Esophagus squamous epithelium (tissue), 4 donors: ENCODE measurements around the gene ZNF687.

ENCODE experiments used
- POLR2A ChIP-seq, 4 donors: fragments of 450-650 bp; IDR thresholded peaks; one replicate each; pipeline ENCODE4 v1.6.1; 2017; ENCODE audit warnings: antibody characterized with exemption in 4 of 4, mild to moderate bottlenecking in 4 of 4, moderate library complexity in 3 of 4
- TF ChIP-seq, protein P1 (sequence below), 6 experiments: fragments of 450-650 bp in 4 of 6; fragments of 200-600 bp in 2 of 6; sonication (generic) in 2 of 6; IDR thresholded peaks; one replicate each; pipeline ENCODE4 v1.5.1; 2016 to 2019; ENCODE audit warnings: antibody characterized with exemption in 6 of 6, mild to moderate bottlenecking in 4 of 6, moderate library complexity in 4 of 6

DNA sequence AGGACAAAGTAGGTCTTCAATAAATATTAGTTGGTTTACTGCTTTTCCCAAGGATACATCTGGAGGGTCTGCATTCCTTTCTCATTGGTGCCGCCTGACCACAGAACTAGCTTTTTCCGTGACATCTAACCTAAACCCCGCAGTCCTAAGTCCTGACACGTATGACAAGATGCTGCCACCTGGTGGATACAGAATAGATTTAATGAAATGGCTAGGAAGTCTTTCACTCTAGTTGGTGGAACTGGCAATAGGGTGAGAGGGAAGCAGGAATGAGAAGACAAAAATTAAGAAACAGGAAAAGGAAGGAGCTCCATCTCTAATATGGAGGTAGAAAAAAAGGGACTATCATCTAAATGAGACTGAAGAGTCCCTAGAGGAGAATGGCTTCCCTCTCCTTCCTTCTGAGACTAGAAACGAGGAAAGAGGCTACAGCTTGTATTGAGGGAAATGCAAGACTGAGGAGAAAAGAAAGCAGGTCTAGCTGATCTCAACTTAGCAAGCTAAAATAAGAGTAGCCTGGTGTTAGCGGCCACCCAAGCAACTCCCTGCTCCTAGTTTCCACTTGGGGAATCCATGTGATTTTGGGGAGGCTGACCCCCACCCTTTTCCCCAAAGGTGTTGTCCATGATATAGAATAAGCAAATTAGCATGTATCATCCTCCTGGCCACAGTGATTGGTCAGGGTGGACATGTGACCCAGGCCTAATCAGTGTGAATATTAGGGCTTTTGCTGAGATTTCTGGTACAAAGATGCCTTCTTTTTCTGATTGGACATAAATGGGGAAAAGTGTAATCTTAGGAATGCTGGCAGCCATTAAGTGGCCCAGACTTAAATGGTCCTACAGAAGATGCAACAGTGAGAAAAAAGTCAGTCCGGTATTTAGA, 59.0 kb downstream of the ZNF687 start:
- TF ChIP-seq, protein P1, sequence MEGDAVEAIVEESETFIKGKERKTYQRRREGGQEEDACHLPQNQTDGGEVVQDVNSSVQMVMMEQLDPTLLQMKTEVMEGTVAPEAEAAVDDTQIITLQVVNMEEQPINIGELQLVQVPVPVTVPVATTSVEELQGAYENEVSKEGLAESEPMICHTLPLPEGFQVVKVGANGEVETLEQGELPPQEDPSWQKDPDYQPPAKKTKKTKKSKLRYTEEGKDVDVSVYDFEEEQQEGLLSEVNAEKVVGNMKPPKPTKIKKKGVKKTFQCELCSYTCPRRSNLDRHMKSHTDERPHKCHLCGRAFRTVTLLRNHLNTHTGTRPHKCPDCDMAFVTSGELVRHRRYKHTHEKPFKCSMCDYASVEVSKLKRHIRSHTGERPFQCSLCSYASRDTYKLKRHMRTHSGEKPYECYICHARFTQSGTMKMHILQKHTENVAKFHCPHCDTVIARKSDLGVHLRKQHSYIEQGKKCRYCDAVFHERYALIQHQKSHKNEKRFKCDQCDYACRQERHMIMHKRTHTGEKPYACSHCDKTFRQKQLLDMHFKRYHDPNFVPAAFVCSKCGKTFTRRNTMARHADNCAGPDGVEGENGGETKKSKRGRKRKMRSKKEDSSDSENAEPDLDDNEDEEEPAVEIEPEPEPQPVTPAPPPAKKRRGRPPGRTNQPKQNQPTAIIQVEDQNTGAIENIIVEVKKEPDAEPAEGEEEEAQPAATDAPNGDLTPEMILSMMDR (IDR thresholded peaks at IDR 0.05) = peak; percentile 72 to 80 (median 76)
- TF ChIP-seq POLR2A (IDR thresholded peaks at IDR 0.05) = no peak
